Thyroid gland (tissue), 4 donors: ENCODE measurements around the gene PDZD7. TPM values are rescaled to one million over a fixed set of nuclear protein-coding genes. Genes with fewer than 3 reads are reported as not detected.

Source experiments
- DNase-seq, 2 donors: peaks; one replicate each; pipeline ENCODE4 v3.0.0-alpha.2; 2019
- H3K27ac ChIP-seq, 3 donors: fragments of 200-600 bp; sonication (generic); 1 replicate in 2 of 3; 2 replicates in 1 of 3; pipeline ENCODE4 v1.5.1; 2016 to 2019; ENCODE audit warnings: mild to moderate bottlenecking in 1 of 3, moderate library complexity in 1 of 3
- H3K27me3 ChIP-seq: fragments of 200-600 bp; sonication (generic); one replicate; pipeline ENCODE4 v1.5.1; 2019
- H3K36me3 ChIP-seq, 2 donors: fragments of 200-600 bp; sonication (generic); one replicate each; pipeline ENCODE4 v1.5.1; 2016 to 2019
- H3K4me1 ChIP-seq, 2 donors: fragments of 200-600 bp; sonication (generic); one replicate each; pipeline ENCODE4 v1.5.1; 2017 to 2019
- H3K4me3 ChIP-seq, 3 donors: fragments of 200-600 bp; sonication (generic); replicated peaks in 1 of 3; 1 replicate in 2 of 3; 2 replicates in 1 of 3; pipeline ENCODE4 v1.5.1; 2016; ENCODE audit warnings: mild to moderate bottlenecking in 1 of 3
- H3K9me3 ChIP-seq: fragments of 200-600 bp; sonication (generic); one replicate; pipeline ENCODE4 v1.5.1; 2017
- CTCF ChIP-seq, 6 experiments: fragments of 200-600 bp in 3 of 6; fragments of 450-650 bp in 3 of 6; sonication (generic) in 3 of 6; IDR thresholded peaks; one replicate each; pipeline ENCODE4 v1.5.1; 2016 to 2019; ENCODE audit warnings: antibody characterized with exemption in 6 of 6, mild to moderate bottlenecking in 2 of 6, inconsistent platforms in 1 of 6, moderate library complexity in 1 of 6
- POLR2A ChIP-seq, 2 donors: fragments of 450-650 bp; IDR thresholded peaks; one replicate each; pipeline ENCODE4 v1.6.1; 2017; ENCODE audit warnings: antibody characterized with exemption in 2 of 2, mild to moderate bottlenecking in 2 of 2, moderate library complexity in 1 of 2
- WGBS, 2 donors: methylation state at CpG; one replicate each; pipeline ENCODE4 v1.1.5; 2017; 5-methylcytosine and 5-hydroxymethylcytosine counted together
- intact Hi-C: fragments of 100-400 bp; cut with DNase I; formaldehyde crosslinking; loops from one replicate; pipeline ENCODE4 v1.15.1; 2023
- total RNA-seq, 4 donors: library from RNA; depleted of rRNA; stranded (reverse); fragments of >200 nt; gene quantifications; one replicate each; pipeline ENCODE4 v1.2.3, GENCODE V29; 2016

PDZD7 gene
- total RNA-seq, 4 donors from 2014 or later, result 0.24 to 1.1 (median 0.69) TPM

GRCh38 chr10:101022967-101023705, 7.8 kb downstream of the PDZD7 start:
- no peak for DNase-seq
- no peaks in the 10 kb centered on the region for H3K9me3 ChIP-seq
- H3K27me3 ChIP-seq, result no peaks in the 10 kb centered on the region
- H3K27ac ChIP-seq, result no peak overlapping the region
- no peak overlapping the region for H3K4me3 ChIP-seq
- 92 to 96% methylated on average over 10 to 11 of the region's 15 CpGs for WGBS, 2 donors
- intact Hi-C loops, result no loop called here
- no peak for TF ChIP-seq POLR2A (IDR thresholded peaks at IDR 0.05)
- TF ChIP-seq CTCF (IDR thresholded peaks at IDR 0.05), result no peak
- no peaks in the 10 kb centered on the region for H3K36me3 ChIP-seq
- peaks cover 0 to 7% of the 10 kb centered on the region in 2 donors for H3K4me1 ChIP-seq

DNA sequence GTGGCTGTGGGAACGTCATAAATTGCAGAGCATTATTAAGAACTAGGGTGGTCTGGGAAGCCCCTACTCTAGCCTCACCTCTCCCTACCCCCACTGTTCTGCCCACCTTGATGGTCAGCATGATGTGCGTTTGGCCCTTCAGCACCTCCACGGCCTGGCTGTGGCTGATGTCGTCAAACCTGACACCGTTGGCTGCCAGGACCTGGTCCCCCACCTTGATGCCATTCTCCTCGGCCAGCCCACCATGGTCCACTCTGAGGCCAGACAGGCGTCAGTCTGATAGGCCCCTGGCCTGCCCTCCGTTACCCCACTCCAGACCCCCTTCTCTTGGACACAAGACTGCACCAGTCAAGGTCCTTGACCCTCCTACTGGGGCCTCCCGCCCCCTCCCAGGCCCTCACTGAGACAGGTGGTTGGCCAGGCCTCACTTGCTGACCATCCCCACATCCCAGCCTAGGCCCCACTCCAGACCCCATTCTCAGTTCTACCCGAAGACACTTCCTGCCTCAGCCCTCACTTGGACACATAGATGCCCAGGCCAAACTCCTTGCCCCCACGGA, 9.2 kb downstream of the PDZD7 start:
- no peak overlapping the region for H3K27ac ChIP-seq
- 83 to 88% methylated on average over 10 to 11 of the region's 11 CpGs for WGBS, 2 donors
- H3K4me3 ChIP-seq, result no peak overlapping the region
- DNase-seq, result no peak
- H3K36me3 ChIP-seq, result no peaks in the 10 kb centered on the region
- H3K9me3 ChIP-seq, result no peaks in the 10 kb centered on the region
- H3K4me1 ChIP-seq, result peaks cover 0 to 7% of the 10 kb centered on the region in 2 donors
- TF ChIP-seq POLR2A (IDR thresholded peaks at IDR 0.05), result no peak
- TF ChIP-seq CTCF (IDR thresholded peaks at IDR 0.05), result no peak
- intact Hi-C loops, result no loop called here
- peaks cover 7% of the 10 kb centered on the region for H3K27me3 ChIP-seq

DNA sequence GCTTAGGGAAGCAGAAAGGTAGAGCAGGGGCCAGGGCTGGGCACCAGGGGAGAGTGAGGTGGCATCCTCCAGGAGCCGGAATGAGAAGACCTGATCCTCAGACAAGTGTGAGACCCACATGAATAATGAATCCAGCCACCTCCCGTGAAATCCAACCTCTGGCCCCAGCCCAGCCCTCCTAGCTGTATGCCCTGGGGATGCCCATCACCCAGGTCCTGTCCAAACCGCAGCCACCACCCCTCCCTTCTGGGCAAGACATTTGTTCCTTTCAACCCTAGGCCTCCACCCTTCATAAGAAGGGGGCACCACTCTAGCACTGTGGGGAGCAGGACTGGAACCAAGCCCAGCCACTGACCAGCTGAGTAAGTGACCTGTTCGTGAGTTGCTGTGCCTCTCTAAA, 9.7 kb downstream of the PDZD7 start:
- H3K27me3 ChIP-seq, result peaks cover 7% of the 10 kb centered on the region
- peaks cover 0 to 7% of the 10 kb centered on the region in 2 donors for H3K4me1 ChIP-seq
- H3K36me3 ChIP-seq, result no peaks in the 10 kb centered on the region
- 86 to 90% methylated on average over 4 of the region's 4 CpGs for WGBS, 2 donors
- H3K4me3 ChIP-seq, result no peak overlapping the region
- intact Hi-C loops, result no loop called here
- no peak for DNase-seq
- TF ChIP-seq CTCF (IDR thresholded peaks at IDR 0.05) (no peak), POLR2A (IDR thresholded peaks at IDR 0.05) (no peak)
- no peaks in the 10 kb centered on the region for H3K9me3 ChIP-seq
- H3K27ac ChIP-seq, result no peak overlapping the region

DNA sequence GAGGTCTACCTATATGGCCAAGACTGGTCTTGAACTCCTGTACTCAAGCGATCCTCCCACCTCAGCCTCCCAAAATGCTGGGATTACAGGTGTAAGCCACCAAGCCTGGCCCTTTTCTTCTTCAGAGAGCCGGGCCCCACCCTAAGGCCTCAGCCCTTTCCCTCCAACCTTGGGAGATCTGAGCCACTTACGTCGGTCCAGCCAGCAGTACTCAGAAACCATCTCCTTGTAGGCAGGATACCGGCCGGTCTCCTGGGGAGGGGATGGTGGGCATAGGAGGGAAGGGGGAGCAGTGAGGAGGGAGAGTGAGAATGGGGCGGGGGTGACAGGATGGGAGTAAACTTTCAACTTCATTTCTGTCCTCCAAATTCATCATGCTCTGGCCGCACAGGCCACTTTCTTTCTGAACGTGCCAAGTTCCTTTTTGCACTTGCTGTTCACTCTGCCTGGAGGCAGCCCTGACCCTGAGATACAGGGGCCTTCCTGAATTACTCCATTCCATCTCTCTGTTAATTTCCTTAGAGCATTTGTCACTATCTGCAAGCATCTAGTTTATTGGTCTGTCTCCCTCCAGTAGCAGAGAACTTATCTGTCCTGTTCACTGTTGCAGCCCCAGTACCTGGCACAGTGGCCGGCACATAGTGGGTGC, 10.4 kb downstream of the PDZD7 start:
- no peak for TF ChIP-seq POLR2A (IDR thresholded peaks at IDR 0.05)
- TF ChIP-seq CTCF (IDR thresholded peaks at IDR 0.05), result no peak
- intact Hi-C loops, result no loop called here
- H3K27ac ChIP-seq, result no peak overlapping the region
- peaks cover 0 to 7% of the 10 kb centered on the region in 2 donors for H3K4me1 ChIP-seq
- H3K36me3 ChIP-seq, result no peaks in the 10 kb centered on the region
- no peak for DNase-seq
- H3K9me3 ChIP-seq, result no peaks in the 10 kb centered on the region
- no peak overlapping the region for H3K4me3 ChIP-seq
- 80 to 87% methylated on average over 10 of the region's 10 CpGs for WGBS, 2 donors
- peaks cover 7% of the 10 kb centered on the region for H3K27me3 ChIP-seq

DNA sequence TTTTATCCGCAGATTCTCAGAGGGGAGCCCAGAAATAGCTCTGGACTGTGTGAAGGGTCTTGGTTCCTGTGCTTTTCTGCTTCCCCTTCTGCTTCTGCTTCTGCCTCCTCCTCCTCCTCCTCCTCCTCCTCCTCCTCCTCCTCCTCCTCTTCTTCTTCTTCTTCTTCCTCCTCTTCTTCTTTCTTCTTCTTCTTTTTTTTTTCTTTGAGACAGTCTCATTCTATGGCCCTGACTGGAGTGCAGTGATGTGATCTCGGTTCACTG, 11.6 kb downstream of the PDZD7 start:
- peaks cover 7% of the 10 kb centered on the region for H3K27me3 ChIP-seq
- H3K9me3 ChIP-seq, result no peaks in the 10 kb centered on the region
- H3K27ac ChIP-seq, result no peak overlapping the region
- TF ChIP-seq CTCF (IDR thresholded peaks at IDR 0.05) (no peak), POLR2A (IDR thresholded peaks at IDR 0.05) (no peak)
- no peaks in the 10 kb centered on the region for H3K36me3 ChIP-seq
- no peak overlapping the region for H3K4me3 ChIP-seq
- no peak for DNase-seq
- intact Hi-C loops, result no loop called here
- H3K4me1 ChIP-seq, result peaks cover 0 to 7% of the 10 kb centered on the region in 2 donors
- 35 to 39% methylated on average over 2 of the region's 2 CpGs for WGBS, 2 donors
